Right forelimb (tissue), 1 donor: Measurements from ENCODE around the gene MALT1.

ENCODE experiments used
- DNase-seq: peaks from one replicate; pipeline ENCODE4 v3.0.0-alpha.2; 2018

Gene MALT1

GRCh38 chr18:58780045-58780444, 108.8 kb downstream of the MALT1 start:
- no peak for DNase-seq

GRCh38 chr18:58781627-58782194, 110.4 kb downstream of the MALT1 start:
- DNase-seq, result peak; percentile 84

- no peak for DNase-seq
Measured at GRCh38 chr18:58784601-58785137, 113.4 kb downstream of the MALT1 start.

- DNase-seq, result no peak
Measured at GRCh38 chr18:58785171-58785805, 114.0 kb downstream of the MALT1 start.

- no peak for DNase-seq
Measured at GRCh38 chr18:58785870-58786269, 114.6 kb downstream of the MALT1 start.

GRCh38 chr18:58787536-58788149, 116.4 kb downstream of the MALT1 start:
- no peak for DNase-seq

GRCh38 chr18:58788470-58788869, 117.2 kb downstream of the MALT1 start:
- DNase-seq, result no peak

GRCh38 chr18:58788971-58789875, 118.0 kb downstream of the MALT1 start:
- peak; percentile 68 for DNase-seq

GRCh38 chr18:58789876-58790240, 118.6 kb downstream of the MALT1 start:
- DNase-seq, result peak; percentile 54

- DNase-seq, result no peak
Measured at GRCh38 chr18:58792086-58792485, 120.8 kb downstream of the MALT1 start.

GRCh38 chr18:58793361-58793760, 122.1 kb downstream of the MALT1 start:
- no peak for DNase-seq

GRCh38 chr18:58796220-58796619, 125.0 kb downstream of the MALT1 start:
- no peak for DNase-seq

- no peak for DNase-seq
Measured at GRCh38 chr18:58800582-58800981, 129.3 kb downstream of the MALT1 start.

- DNase-seq, result no peak
Measured at GRCh38 chr18:58802959-58803358, 131.7 kb downstream of the MALT1 start.

GRCh38 chr18:58803978-58804377, 132.7 kb downstream of the MALT1 start:
- DNase-seq, result no peak
